ENCODE results near the gene CEP68. TPM values are rescaled to one million over a fixed set of nuclear protein-coding genes. Genes with fewer than 3 reads are reported as not detected.
"Not testable (repeated sequence)": the region's sequence is repeated elsewhere in the genome, so short reads cannot be mapped to it uniquely, and the experiment has no call there.

CEP68 gene
- total RNA-seq, 1 experiment from 2014 or later: 7.2 TPM

DNA sequence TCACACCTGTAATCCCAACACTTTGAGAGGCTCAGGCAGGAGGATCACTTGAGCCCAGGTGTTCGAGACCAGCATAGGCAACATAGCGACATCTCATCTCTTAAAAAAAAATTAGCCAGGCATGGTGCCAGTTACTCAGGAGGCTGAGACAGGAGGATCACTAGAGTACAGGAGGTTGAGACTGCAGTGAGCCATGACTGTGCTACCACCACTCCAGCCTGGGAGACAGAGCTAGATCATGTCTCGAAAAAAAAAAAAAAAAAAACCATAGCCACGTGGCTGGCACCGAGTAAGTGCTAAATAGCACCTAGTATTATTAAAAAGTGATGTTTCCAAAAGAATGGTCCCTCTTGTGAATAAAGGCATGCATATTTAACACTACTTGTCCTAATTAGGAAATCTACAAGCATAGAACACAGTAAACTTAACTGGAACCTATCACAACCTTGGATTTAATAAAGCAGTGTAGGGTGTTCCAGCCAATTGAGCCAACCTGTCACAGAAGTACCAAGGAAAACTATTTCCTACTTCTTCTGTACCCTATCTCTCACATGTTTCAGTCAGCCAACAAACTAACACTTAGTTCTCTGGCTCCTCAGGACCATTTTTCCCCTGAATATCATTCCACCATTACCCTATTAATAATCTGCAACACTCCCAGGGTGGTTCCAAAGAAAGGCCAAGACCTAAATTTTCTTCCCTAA is 64.9 kb downstream of the CEP68 start:
- Mint-ChIP-seq H3K4me1 (ENCODE audit: insufficient read depth, unreplicated experiment) (peaks cover 5% of the 10 kb centered on the region), H3K4me3 (ENCODE audit: unreplicated experiment) (no peak overlapping the region), H3K36me3 (ENCODE audit: insufficient read depth, unreplicated experiment) (peaks cover 24% of the 10 kb centered on the region), H3K9me3 (ENCODE audit: unreplicated experiment) (no peaks in the 10 kb centered on the region), H3K27ac (ENCODE audit: low read depth, unreplicated experiment) (no peak overlapping the region), H3K27me3 (ENCODE audit: insufficient read depth, unreplicated experiment) (no peaks in the 10 kb centered on the region)
- intact Hi-C loops (cut with micrococcal nuclease): loop anchor here (10.0 kb wide), 1 partner anchor 56 kb away; no protein-coding TSS in a partner anchor
- no TSS peak for BruUV-seq (replicated peaks)
- no peak for DNase-seq (ENCODE audit: unreplicated experiment)
- TF ChIP-seq, protein P1, sequence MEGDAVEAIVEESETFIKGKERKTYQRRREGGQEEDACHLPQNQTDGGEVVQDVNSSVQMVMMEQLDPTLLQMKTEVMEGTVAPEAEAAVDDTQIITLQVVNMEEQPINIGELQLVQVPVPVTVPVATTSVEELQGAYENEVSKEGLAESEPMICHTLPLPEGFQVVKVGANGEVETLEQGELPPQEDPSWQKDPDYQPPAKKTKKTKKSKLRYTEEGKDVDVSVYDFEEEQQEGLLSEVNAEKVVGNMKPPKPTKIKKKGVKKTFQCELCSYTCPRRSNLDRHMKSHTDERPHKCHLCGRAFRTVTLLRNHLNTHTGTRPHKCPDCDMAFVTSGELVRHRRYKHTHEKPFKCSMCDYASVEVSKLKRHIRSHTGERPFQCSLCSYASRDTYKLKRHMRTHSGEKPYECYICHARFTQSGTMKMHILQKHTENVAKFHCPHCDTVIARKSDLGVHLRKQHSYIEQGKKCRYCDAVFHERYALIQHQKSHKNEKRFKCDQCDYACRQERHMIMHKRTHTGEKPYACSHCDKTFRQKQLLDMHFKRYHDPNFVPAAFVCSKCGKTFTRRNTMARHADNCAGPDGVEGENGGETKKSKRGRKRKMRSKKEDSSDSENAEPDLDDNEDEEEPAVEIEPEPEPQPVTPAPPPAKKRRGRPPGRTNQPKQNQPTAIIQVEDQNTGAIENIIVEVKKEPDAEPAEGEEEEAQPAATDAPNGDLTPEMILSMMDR (IDR thresholded peaks at IDR 0.05; ENCODE audit: unreplicated experiment): no peak
- CTCF ChIA-PET: no interaction called here
- POLR2A ChIA-PET: interaction anchor here (0.7 kb wide), 1 partner anchor 797 kb away, joined by 3 read pairs; no protein-coding TSS in a partner anchor

DNA sequence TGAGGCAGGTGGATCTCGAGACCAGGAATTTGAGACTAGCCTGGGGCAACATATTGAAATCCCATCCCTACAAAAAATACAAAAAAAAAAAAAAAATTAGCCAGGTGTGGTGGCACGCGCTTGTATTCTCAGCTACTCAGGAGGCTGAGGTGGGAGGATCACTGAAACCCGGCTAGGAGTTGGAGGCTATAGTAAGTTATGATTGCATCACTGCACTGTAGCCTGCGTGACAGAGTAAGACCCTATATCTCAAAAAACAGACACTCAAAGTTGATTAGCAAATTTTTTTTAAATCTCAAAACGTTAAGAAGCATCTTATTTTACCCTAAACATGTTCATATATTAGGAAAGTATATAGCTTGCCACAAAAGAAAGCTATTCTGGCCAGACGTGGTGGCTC is 66.1 kb downstream of the CEP68 start:
- no TSS peak for BruUV-seq (replicated peaks)
- ChIA-PET CTCF (interaction anchor here (0.6 to 1.4 kb wide), 8 partner anchors 10 to 94 kb away, joined by 3 to 5 read pairs (median 3); no protein-coding TSS in a partner anchor), POLR2A (interaction anchor here (0.6 to 1.5 kb wide), 2 partner anchors 10 to 107 kb away, joined by 3 to 4 read pairs; no protein-coding TSS in a partner anchor)

DNA sequence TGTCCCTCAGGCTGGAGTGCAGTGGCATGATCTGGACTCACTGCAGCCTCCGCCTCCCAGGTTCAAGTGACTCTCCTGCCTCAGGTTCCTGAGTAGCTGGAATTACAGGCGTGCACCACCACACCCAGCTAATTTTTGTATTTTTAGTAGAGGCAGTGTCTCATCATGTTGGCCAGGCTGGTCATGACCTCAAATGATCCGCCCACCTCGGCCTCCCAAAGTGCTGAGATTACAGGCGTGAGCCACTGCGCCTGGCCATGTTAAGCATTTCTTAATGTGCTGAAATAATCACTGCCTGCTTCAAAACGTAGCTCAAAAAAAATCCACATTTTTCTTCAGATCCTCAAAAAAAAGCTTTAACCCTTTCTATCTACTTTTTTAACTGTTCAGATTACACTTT is 69.2 kb downstream of the CEP68 start:
- H3K4me3 Mint-ChIP-seq (ENCODE audit: unreplicated experiment); CTCF ChIA-PET; H3K9me3 Mint-ChIP-seq (ENCODE audit: unreplicated experiment); BruUV-seq (replicated peaks); H3K27me3 Mint-ChIP-seq (ENCODE audit: insufficient read depth, unreplicated experiment); H3K27ac Mint-ChIP-seq (ENCODE audit: low read depth, unreplicated experiment): not testable (repeated sequence)
- POLR2A ChIA-PET: interaction anchor here (0.6 to 1.2 kb wide), 3 partner anchors 12 to 72 kb away, joined by 3 read pairs; no protein-coding TSS in a partner anchor
- DNase-seq (ENCODE audit: unreplicated experiment): peak; percentile 14
- Mint-ChIP-seq H3K4me1 (ENCODE audit: insufficient read depth, unreplicated experiment) (peaks cover 15% of the 10 kb centered on the region), H3K36me3 (ENCODE audit: insufficient read depth, unreplicated experiment) (peaks cover 30% of the 10 kb centered on the region)
- intact Hi-C loops (cut with micrococcal nuclease): loop anchor here (10.0 kb wide), 1 partner anchor 61 kb away; no protein-coding TSS in a partner anchor

More for the DNA sequence above, 66.1 kb downstream of the CEP68 start:
- DNase-seq (ENCODE audit: unreplicated experiment): no peak
- no peaks in the 10 kb centered on the region for H3K9me3 Mint-ChIP-seq (ENCODE audit: unreplicated experiment)
- H3K36me3 Mint-ChIP-seq (ENCODE audit: insufficient read depth, unreplicated experiment): peaks cover 24% of the 10 kb centered on the region
- intact Hi-C loops (cut with micrococcal nuclease): loop anchor here (10.0 kb wide), 1 partner anchor 58 kb away; no protein-coding TSS in a partner anchor
- no peak overlapping the region for H3K4me3 Mint-ChIP-seq (ENCODE audit: unreplicated experiment)
- no peaks in the 10 kb centered on the region for H3K27me3 Mint-ChIP-seq (ENCODE audit: insufficient read depth, unreplicated experiment)
- TF ChIP-seq, protein P1 (IDR thresholded peaks at IDR 0.05; ENCODE audit: unreplicated experiment): no peak
- H3K4me1 Mint-ChIP-seq (ENCODE audit: insufficient read depth, unreplicated experiment): peaks cover 13% of the 10 kb centered on the region
- H3K27ac Mint-ChIP-seq (ENCODE audit: low read depth, unreplicated experiment): no peak overlapping the region

DNA sequence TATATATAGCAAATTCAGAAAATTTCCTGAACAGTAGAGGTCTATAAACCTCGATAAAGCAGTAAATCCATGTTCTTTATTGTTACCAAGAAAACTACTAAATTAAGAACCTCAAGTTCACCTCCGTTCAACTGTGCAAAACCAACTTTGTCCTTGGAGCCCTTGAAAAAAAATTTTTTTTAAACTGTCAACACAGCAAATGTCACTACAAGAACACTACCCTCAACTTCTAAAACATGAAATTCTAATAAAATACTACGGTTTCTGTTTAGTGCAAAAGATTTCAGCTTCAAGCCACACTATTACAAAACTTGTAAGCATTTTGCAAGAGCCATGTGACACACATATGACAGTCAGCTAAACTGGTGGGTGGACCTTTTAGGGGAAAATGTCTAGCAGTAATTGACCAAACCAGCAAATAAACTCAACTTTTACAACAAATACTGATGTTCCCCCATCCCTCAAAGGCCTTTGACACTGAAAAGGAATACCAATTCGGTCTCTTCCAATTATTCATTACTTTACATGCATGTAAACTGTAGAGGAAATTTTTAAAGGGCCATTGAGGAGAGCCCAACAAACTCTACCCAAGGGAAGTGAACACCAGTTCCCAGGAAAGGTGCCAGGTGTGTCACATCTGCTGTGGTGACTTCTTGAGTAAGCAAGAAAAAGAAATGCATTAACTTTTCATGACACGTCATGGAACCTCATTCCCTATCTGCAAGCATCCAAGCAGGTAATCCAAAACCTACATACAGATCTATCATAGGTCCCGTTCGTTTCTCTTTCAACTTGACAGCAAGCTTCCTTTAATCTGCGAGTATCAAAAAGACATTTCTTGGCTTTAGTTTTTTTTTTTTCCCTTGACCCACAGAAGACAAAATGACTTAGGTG is 72.3 kb downstream of the CEP68 start:
- TF ChIP-seq, protein P1 (IDR thresholded peaks at IDR 0.05; ENCODE audit: unreplicated experiment): no peak
- H3K27me3 Mint-ChIP-seq (ENCODE audit: insufficient read depth, unreplicated experiment): no peaks in the 10 kb centered on the region
- no peaks in the 10 kb centered on the region for H3K9me3 Mint-ChIP-seq (ENCODE audit: unreplicated experiment)
- BruUV-seq (replicated peaks): TSS peak; percentile 55
- POLR2A ChIA-PET: interaction anchor here (0.6 to 3.7 kb wide), 15 partner anchors 9 to 489 kb away, joined by 3 to 57 read pairs (median 9); partner anchors contain the start of genes ACTR2, CEP68 and SERTAD2
- H3K36me3 Mint-ChIP-seq (ENCODE audit: insufficient read depth, unreplicated experiment): peaks cover 30% of the 10 kb centered on the region
- peak; percentile 62 for DNase-seq (ENCODE audit: unreplicated experiment)
- H3K27ac Mint-ChIP-seq (ENCODE audit: low read depth, unreplicated experiment): peak overlapping the region; percentile 97
- intact Hi-C loops (cut with micrococcal nuclease): loop anchor here (10.0 kb wide), 1 partner anchor 64 kb away; no protein-coding TSS in a partner anchor
- CTCF ChIA-PET: interaction anchor here (0.6 to 1.5 kb wide), 5 partner anchors 14 to 56 kb away, joined by 3 to 4 read pairs (median 3); no protein-coding TSS in a partner anchor
- H3K4me3 Mint-ChIP-seq (ENCODE audit: unreplicated experiment): peak overlapping the region; percentile 84
- peaks cover 10% of the 10 kb centered on the region for H3K4me1 Mint-ChIP-seq (ENCODE audit: insufficient read depth, unreplicated experiment)

Data from MCF 10A (cell line).